CD4-positive, alpha-beta T cell treated with Interleukin-2 at 100 ng/mL for 4 hours (primary cell): Measurements from ENCODE around the gene GNA14.
"Not testable (repeated sequence)": the region's sequence is repeated elsewhere in the genome, so short reads cannot be mapped to it uniquely, and the experiment has no call there.

Source experiments
- DNase-seq: peaks from one replicate; pipeline ENCODE4 v3.0.0-alpha.2; 2020; ENCODE audit warnings: low spot score

Gene GNA14

DNA sequence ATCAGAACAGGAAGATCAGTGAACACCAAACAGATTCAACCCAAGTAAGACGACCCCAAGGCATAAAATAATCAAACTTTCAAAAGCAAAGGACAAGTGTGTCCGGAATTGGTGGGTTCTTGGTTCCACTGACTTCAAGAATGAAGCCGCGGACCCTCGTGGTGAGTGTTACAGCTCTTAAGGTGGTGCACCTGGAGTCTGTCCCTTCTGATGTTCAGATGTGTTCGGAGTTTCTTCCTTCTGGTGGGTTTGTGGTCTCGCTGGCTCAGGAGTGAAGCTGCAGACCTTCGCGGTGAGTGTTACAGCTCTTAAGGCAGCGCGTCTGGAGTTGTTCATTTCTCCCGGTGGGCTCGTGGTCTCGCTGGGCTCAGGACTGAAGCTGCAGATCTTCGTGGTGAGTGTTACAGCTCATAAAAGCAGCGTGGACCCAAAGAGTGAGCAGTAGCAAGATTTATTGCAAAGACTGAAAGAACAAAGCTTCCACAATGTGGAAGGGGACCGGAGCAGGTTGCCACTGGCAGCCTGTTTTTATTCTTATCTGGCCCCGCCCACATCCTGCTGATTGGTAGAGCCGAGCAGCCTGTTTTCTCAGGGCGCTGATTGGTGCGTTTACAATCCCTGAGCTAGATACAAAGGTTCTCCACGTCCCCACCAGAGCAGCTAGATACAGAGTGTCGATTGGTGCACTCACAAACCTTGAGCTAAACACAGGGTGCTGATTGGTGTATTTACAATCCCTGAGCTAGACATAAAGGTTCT is 158.5 kb downstream of the GNA14 start:
- not testable (repeated sequence) for DNase-seq

DNA sequence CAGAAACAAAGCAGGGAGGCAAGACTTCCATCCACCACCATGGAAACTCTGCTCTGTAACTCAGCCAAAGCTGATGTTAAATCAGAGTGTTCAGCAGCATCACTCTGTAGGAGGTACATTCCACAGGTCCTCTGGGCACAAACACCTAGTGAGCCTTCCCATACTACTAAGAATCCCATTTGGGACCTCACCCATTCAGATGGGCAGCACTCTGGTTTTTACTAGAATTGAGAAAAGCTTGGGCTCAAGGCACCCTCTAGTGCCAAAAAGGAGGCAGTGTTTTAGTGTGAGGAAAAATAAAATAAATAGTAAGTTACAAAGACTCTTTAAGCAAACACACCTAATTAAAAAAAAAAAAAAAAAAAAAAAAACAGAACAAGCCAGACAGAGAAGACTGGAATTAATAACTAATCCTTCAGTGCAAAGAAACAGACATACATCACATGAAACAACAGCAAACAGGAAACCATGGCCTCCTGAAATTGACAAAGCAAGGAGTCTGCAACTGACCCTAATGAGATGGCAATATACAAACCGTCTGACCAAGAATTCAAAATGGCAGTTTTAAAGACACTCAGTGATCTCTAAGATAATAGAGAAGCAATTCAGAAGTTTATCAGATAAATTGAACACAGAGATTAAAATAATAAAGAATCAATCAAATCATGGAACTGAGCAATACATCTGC is 159.5 kb downstream of the GNA14 start:
- DNase-seq = no peak

DNA sequence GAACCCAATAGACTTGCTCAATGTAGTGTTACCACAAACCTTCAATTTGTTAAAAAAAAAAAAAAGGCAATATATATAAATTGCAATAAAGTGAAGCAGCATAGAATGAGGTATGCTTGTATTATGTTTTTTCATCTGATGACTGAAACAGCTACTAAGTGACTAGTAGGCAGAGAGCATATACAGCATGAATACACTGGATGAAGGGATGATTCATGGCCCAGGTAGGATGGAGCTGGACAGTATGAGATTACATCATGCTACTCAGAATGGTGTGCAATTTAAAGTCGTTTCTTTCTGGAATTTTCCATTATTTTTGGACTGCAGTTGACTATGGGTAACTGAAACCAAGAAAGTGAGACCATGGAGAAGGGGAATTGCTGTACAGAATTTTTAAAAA is 161.2 kb downstream of the GNA14 start:
- DNase-seq = no peak

DNA sequence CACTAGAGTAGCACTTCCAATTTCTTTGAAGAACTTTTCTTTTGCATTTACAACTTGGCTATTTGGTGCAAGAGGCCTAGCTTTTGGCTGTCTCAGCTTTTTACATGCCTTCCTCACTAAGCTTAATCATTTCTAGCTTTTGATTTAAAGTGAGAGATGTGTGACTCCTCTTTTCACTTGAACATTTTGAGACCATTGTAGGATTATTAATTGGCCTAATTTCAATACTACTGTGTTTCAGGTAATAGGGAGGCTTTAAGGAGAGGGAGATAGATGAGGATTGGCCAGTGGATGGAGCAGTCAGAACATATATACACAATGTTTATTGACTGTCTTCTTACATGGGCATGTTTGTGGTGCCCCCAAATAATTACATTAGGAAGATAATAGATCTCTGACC is 161.7 kb downstream of the GNA14 start:
- no peak for DNase-seq

DNA sequence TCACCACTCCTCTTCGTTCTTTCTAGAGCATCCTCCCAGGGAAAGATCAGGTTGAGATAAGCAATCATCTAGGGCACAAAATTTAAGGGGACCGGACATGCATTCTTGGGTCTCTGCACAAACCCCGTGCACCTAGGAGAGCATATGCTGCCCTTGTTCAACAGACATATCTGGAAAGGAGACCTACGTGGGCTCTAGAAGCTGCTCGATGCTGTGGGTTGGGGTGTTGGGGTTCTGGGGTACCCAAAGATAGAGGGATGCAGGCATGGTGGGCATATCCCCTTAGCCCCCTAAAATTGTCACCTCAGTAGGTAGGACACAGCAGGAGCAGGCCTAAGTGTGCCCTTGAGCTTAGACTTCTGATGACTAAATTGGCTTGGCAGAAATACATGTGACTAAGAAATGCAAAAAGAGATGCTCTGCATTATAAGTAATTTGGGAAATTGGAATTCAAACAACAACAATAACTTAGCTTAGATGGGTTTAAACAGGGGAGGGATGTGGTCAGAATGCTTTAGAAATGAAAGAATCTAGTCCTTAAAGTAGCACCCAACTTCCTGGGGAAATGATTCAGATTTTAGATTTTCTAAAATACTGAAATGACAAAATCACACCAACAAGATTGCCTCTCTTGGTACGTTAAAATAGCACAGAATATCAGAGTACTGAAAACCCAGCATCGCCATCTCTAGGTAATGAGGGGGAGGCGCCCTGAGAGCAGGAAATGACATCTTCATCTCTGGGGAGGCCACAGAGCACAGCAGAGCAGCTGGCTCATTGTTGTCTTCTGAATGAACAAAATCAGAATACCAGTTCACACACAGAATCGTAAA is 172.3 kb downstream of the GNA14 start:
- DNase-seq = peak; percentile 36

DNA sequence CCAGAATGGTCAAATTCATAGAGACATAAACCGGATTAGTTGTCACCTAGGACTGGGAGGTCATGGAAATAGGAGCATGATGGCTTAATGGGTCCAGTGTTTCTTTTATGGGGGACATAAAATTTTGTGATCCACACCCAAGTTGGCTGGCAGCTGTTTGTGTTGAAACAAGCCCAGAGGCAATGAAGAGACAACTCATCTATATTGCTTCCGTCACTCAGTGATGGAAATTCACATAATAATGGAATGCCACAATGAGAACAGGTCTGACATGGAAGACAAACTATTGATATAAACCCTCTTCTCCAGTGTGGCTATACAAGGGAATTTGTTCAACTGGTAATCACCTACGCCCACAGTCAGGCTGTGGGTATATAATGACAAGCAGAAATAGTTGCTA is 173.2 kb downstream of the GNA14 start:
- no peak for DNase-seq

DNA sequence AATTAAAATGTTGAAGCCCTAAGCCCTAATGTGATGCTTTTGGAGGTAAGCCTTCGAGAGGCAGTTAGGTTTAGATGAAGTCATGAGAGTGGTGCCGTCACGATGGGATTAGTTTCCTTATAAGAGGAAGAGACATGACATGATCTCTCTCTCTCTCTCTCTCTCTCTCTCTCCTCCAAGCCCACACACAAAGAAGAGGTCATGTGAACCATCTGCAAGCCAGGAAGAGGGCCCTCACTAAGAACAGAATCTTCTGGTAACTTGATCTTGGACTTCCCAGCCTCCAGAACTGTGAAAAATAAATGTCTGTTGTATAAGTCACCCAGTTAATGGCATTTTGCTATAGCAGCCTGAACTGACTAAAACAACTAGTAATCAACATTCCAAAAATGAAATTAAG is 175.5 kb downstream of the GNA14 start:
- no peak for DNase-seq

DNA sequence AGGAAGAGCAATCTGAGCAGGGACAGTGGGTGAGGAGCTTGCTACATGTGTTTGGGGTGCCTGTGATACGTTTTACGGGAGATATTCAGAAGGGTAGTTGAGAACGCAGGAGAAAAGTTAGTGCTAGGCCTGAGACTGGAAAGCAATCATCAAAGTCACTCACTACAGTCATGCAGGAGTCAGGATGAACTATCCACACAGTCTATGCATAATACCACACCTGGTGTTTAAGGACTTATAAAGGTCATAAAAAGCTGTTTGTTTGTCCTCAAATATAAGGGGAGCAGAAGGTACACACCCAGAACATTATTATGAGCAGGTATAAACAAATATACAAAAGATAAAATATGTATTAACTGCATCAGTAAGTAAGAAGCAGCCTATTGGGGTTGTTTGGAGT is 176.6 kb downstream of the GNA14 start:
- DNase-seq = no peak

DNA sequence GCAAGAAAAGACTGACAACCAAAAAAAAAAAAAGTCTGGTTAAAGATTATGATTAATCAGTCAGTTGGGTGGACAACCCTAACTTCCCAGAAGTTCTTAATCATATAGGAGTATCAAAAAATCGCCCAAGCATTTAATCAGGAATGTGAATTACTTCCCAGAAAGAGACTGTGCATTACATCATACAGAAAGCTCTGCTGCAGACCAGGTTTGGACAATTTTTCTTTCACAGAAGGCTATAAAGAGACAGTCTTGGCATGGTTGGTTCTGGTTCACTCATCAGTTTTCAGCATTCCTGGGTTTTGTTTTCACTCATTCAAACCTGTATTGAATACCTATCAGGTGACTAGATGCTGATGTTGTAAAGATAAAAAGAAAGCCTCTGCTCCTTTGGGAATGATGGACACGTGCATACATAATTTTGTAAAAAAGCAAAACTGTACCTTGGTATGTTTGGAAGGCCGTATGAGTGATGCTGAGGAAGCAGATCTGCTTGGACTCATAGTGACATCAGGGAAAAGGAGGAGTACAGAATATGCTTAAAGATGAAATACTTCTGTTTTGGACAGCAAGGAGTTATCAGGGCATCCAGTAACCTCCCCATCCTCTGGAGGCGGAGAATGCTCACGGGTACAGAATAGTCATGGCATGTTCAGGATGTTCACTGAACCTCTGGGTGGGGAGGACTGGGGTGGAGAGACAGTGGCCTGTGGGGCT is 178.4 kb downstream of the GNA14 start:
- no peak for DNase-seq

DNA sequence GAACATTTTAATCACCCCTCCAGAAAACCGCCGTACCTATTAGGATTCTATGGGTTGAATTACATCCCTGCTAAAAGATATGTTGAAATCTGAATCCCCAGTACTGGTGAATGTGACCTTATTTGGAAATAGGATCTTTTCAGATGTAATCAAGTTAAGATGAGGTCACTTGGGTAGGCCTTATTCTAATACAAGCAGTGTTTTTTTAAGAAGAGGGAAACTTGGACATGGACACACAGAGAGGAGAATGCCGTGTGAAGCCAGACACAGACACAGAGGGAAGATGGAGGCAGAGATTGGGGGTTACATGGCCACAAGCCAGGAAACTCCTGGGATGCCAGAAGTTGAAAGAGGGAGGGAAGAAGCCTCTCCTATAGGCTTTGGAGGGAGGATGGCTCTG is 183.5 kb downstream of the GNA14 start:
- DNase-seq = no peak

DNA sequence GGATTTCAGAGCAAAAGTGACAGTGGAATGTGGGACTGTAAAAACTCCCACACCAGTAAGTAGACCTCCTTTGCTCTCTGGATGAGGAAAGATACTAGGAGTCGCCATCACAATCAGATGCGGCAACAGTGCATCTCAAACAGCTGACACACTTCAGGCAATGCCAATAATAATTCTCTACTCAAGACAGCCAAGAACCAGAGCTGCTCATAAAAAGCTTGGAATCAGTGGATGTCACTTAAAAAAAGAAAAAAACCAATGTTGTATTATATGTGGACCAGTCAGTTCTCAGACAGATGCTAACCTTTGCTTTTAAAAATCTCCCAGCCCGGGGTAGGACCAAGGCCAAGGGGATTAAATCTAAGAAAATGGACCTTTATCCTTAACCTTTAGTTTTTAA is 185.0 kb downstream of the GNA14 start:
- DNase-seq = no peak

DNA sequence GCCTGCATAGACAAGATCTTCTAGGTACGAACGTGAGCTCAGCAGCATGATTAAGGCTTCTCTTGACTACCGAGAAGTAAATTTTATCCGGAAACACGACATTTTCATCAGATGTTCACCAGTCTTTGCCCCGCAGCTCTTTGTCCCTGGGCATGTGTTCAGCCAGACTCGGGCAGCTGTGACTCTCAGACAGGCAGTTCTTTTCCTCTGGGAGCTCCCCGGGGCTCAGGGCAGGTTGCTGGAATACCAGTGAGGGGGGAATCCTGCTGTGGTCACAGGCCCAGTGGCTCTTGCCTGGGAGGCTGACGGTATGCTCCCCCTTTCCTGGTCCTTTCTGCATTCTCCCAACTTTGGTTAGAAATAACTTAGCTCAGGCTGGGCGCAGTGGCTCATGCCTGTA is 186.1 kb downstream of the GNA14 start:
- no peak for DNase-seq

DNA sequence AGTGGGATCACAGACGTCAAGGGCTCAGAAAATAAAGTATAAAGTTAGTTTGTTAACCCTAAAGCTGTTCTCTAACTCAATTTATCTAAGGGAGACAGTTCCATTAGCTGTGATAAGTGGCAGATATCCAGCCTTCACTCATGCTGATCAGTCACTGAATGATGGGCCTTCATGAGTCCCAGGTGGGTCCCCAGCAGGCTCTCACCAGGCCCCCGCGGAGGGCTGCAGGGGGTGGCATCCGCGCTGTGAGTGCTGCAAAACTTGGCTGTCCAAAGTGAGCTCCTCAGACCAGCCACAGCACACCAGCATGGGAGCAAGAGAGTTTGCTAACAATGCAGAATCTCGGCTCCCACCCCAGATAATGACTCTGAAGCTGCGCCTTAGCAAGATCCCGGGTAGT is 187.2 kb downstream of the GNA14 start:
- DNase-seq = no peak

DNA sequence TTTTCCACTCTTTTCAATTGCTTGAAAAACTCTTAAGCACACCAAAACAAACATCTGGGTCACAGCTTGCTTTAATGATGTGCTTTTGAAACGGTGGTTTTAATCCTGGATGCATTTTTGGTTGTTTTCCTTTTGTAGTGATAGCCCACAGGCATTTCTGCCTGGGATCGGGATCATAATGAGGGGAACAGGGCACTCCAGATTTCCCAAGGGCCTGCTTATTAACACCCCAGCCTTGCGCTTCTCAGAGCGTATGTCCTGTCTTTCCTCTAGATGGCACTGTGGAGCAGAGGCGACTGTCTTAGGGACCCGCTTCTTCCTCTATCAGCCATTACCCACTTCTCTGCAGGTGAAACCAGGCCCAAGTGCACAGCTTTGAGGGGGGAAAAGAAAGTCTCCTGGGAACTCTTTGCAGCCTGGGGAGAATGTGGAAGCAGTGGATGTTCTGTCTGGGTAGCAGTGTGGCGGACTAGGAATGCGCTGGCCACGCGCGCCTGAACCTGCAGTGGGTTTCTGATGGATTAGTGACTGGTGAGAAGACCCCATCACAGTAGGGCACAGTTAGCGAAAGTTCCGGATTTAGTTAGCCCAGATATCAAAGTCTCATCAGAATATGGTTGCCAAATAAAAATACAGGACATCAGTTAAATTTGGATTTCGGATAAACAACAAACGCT is 190.1 kb downstream of the GNA14 start:
- DNase-seq = peak; percentile 71

DNA sequence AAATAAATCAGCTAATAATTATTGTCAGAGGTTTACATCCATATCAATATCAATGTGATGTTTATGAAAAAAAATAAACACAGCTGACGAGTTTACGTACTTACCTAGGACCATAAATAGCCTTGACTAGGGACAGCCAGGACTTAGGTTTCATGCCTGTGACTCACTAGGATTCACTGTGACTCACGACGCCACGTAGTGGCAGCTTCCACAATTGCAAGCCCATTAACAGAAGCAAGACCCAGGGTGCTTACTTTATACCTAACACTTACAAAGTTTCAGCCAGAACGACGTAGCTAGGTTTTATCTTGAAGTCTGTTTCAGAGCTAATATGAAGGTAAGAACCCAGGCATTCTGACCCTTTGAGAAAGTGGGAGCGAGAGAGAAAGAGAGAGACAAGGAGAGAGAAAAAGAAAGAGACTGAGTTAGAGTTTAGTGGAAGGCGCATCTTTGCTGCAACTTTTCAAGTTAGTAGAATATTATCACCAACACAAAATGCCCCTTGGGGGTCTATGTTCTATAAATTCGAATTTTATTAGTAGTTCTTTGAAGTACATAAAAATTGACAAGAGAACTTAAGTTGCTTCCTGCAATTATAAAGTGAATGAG is 191.2 kb downstream of the GNA14 start:
- peak; percentile 87 for DNase-seq

DNA sequence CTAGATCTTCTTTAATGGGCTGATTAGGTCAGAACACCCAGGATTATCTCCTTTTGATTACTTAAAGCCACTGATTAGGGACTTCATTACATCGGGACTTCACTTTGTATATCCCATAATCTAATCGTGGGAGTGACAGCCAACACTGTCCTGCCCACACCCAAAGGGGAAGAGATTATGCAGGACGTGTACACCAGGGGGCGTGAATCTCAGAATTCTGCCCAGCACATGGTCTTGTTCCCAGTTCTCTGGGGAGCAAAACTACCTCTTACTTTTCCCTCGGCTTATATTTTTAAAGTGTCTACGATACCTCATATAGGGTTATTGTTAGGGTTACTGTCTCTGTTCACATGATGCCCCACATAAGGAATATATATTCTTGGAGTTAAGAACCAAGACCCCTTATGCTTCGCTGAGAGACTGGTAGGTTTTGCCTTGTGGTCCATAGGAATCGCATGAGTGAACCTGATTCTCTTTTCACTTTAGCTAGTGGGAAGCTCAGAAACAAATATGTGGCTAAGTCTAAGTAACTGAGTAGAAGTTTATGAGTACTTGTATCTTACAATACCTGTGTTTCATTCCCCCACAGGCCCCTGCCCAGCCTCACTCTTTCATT is 192.7 kb downstream of the GNA14 start:
- DNase-seq = peak; percentile 33

DNA sequence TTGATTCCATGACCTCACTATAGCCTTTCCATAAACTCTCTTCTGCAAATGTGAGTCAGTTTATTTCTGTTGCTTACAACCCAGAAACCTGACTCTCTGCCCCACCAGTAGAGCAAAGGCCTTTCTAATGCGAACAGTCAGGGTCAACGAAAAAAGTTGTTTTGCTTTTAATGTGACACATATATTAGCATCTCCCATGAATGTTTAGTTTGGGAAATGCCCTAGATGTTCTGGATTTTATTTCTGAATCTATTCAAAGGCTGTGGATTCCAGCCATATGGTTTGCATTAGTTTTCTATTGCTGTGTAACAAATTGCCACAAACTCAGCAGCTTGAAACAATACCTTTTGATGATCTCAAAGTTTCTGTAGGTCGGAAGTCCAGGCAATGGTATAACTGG is 193.5 kb downstream of the GNA14 start:
- no peak for DNase-seq

DNA sequence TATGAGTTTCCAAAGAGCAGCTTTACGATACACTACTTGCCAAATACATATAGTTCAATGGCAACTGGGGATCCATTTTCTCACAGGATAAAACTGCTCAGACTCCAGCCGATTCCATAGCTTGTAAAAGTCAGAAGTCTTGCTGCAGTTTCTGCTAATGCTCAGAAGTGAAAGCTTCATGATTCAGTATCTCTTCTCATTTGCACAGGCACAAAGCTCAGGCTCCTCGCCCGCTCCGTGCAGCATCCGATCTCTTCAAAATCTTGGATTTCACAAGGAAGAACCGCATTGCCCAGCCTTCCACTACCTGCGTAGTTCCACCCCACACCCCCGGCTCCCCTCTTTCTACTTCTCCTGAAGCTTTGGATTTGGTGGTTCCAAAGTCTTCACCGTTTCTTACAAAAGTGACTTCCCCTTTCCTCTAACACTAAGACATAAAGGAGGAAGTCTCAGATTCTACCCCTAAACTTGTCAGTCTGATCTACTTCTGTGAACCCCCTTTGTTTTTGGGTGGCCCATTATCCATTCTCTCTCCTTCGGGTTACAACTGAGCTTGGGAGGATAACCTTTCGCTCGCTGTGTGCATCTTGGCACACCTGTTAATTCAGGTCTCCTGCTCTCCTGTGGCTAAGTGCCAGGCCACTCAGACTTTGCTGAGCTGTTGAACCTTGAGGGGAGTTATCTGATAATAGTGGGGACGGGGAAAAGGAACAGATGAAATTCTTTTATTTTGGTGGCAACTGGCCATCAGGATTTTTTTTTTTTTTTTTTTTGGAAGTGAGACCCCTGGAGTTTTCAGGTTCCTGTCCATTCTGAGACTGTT is 194.1 kb downstream of the GNA14 start:
- no peak for DNase-seq

DNA sequence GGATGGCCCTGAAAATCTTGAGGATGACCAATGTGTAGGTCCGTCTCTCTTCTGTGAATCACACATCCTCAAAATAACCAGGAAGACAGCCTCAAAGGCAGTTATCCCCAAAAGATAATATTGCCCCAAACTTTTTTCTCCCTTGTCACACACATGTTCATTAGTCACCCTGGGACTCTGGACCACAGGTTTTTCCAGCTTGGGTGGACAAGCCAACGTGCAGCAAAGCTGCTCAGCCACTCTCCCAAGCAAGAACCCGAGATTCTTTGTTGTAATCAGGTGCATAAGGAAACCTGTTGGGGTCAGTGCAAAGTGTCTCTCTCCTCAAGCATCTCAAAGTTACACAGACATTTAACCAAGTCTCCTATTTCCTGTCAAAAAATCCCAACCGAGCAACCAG is 196.6 kb downstream of the GNA14 start:
- no peak for DNase-seq

DNA sequence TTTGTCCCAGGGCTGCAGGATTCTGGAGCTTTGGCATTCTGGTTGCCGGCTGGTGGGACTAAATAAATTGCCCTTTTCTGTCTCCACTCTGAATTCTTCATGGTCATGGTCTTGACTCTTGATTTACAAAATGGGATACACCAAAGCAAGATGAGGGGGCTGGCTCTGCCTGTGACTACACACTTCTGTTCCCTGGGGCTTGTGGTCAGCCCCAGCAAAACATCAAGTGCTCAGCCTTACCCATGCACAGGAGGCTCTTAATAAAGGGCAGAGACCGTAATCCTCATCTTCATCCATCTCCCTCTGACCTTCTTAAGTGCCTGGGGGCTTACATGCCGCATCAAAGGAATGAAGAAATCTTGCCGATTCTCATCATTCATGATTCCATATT is 198.0 kb downstream of the GNA14 start:
- no peak for DNase-seq
